Measurements from ENCODE around the gene GRAP2.

GRAP2 gene

GRCh38 chr22:39997421-39997820 lies 96.5 kb downstream of the GRAP2 start:
- no peak for DNase-seq

DNA sequence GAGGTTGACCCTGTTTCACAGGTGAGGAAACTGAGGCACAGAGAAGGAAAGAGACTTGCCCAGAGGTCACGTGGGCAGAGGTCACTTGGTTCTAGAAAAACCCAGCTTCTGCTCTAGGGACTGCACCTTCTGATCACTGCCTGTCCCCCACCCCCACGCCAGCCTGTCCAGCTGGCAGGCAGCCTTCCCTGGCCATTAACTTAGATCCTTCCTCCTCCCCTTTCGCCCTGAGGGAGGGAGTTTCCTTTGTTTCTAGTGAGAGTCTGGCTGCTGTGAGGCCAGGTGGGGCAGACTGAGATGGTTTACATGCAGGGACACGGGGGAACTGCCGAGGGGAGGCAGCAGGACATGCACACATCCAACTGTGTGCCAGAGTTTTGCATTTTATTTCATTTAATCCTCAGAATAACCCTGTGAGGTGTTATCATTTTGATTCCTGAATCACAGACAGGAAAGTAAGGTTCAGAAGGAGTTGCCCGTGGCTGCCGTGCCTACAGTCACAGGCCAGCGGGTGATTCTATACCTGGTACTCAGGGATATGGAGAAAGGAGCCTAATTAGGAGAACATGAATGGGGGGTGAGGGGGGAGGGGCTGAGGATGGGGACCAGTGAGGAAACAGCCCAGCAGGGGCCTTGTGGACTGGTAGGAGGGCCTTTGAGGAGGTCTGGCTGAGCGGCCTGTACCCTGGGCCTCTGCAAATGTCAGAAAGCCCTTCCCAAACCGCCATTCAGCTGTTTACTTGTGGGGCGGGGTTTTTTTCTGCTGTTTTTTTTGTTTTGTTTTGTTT lies 97.2 kb downstream of the GRAP2 start:
- peak; percentile 84 for DNase-seq

DNA sequence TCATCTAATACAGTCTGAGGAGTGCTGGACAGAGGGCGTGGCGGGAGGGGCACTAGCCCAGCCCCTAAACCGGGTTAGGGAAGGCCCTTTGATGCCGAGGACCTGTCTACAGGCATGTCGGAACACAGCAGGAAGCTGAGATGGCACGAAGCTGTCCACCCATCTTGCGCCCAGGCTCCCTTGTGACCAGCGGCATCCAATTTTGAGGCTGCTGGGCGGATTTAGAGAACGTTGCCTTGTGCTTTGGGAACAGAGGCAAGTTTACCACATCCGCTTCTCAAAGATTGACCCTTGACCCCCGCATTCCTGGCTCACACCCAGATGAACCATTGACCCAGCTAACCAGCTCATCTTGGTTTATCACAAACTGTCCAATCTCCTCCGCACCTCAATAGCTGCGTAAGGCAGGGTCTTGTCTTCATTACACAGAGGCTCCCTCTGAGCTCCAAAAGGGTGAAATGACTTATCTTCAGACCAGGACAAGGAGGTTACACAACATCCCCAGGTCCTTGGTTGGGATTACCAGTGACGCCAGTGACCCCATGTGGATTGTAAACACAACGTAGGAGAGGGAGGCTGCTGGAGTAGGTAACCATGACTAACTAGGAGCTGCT lies 98.4 kb downstream of the GRAP2 start:
- no peak for DNase-seq

DNA sequence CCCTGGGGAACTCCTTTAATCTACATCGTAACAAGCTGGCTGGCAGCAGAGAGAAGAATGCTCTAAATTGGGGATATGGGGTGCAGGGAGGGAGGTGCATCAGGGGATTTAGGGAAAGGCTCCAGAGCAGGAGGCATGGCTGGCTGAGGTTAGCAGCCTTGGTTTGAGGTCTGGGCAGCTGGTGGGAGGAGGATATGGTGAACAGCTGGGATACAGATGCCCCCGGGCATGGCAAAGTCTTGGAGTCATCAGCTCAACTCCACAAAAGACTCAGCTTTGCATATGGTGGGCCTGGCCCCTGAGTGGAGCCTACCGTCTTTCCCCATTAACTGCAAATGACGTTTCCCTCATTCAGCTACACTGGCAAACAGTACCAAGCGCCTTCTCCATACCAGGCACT lies 99.3 kb downstream of the GRAP2 start:
- DNase-seq, result no peak

DNA sequence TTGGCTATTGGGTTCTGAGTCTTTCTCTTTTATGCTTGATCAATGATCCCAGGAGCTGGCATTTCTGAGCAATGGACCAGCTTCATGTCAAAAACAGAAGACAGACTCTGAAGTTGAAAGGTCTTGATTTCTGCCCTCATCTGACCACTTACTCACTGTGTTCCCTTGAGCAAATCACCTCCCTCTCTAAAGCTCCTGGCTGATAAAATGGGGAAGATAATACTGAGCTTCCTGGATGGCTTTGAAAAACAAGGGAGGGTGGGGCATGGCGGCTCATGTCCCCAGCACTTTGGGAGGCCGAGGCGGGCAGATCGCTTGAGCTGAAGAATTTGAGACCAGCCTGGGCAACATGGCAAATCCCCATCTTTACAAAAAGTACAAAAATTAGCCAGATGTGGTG lies 100.2 kb downstream of the GRAP2 start:
- DNase-seq, result no peak

DNA sequence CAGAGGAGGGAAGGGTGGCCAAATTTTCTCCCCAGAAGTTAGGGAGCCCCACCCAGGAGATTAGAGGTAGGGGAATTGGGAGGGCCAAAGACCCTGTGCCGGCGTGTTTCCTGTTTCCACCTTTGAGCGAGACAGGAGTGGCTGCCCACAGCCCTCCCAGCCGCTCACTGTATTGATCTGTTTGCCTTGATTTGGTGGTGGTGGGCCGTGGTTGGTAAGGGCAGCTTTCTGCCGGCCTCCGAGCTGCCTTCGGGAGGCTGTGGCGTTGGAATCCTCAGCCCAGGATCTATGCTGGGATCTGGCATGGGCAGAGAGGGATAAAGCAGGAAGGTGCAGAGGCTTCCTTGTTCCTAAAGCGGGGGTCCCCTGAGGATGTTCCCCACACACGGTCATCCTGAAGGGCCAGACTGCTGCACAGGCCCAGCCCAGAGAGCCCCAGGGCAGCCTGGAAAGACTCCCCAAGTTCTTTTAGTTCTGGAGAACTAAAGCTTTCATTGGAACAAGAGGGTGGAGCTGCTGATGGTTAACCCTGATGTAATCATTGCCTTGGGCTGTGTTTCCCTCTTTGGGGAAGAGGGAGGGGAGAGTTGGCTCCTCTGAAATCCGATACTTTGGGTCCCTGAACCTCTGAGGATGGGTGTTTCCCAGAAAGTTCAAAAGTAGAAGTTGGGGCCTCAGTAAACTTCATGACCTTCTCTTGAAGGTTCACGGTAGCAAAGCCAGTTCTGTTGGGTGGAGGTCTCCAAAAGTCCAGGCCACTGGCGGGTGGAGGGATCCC lies 101.1 kb downstream of the GRAP2 start:
- DNase-seq, result no peak

DNA sequence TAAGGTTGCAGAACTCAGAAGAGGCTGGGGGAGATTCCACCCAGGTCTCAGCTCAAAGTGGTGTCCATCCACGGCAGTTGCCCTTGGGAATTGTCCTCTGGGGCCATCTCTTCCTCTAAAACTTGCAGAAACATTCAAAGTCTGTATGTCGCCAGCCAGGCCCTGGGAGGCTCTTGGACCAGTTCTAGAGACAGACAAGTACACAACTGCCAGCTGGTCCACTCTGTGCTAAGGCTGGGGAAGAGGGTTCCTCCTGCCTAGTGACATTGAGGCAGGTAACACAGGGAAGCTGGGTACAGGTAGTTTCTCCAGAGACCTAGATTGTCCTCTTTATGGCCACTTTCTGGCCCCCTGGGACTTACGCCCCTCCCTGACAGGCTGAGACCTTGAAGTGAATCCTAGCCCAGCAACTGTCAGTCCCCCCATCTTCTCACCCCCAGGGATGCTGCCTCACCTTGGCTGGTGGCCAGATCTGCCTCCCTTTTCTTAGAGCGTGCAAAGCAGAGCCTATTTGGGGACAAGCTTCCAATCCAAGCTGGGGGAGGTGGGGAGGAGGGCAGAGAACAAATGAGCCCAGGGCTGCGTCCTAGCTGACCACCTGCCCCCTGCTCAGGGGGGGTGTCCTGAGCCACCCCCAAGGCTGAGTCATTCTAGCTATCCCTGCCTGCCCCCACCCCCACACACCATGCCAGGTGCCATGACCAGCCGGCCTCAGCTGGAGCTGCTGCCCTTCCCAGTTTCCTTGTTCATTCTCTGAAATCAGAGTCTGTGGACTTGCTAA lies 102.2 kb downstream of the GRAP2 start:
- no peak for DNase-seq

- DNase-seq, result no peak
These were observed 104.0 kb downstream of the GRAP2 start for GRCh38 chr22:40004836-40005235.

GRCh38 chr22:40006641-40007040 lies 105.8 kb downstream of the GRAP2 start:
- DNase-seq, result no peak

DNA sequence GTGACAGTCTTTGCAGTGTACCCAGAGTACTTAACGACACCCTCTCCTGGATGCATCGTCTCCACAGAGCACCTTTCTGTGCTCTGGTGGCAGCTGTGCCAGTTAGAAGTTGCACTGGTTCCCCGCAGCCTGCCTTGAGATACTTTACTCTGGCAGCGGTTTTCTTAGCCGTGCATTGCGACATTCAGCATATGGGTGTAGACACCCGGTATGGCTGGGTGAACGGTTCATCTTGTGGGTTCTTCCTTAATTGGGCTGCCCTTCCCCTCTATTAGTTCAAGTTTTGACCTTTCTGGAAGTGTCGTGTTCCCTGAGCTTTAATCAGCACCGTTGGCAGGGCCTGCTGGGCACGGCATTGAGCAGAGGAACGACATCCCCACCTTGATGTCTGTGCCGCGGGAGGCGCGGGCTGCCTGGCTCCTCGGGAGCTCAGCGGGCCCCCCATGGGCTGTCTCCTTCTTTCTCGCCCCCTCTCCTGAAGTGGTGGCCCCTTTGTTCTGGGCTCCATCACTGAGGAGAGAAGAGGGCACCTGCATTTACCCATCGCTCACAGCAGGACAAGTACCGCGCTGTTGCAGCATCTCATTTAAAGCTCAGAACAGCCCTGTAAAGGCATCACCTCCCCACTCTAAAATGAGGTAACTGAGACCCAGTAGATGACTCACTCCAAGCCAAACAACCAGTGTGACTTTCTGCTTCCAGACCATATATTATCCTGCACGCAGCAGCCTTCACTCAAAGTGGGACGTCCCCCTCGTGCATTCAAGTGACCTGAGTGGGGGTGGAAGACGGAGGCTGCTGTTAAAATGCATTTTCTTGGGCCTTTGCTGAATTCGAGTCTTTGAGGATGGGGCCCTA lies 107.2 kb downstream of the GRAP2 start:
- no peak for DNase-seq

DNA sequence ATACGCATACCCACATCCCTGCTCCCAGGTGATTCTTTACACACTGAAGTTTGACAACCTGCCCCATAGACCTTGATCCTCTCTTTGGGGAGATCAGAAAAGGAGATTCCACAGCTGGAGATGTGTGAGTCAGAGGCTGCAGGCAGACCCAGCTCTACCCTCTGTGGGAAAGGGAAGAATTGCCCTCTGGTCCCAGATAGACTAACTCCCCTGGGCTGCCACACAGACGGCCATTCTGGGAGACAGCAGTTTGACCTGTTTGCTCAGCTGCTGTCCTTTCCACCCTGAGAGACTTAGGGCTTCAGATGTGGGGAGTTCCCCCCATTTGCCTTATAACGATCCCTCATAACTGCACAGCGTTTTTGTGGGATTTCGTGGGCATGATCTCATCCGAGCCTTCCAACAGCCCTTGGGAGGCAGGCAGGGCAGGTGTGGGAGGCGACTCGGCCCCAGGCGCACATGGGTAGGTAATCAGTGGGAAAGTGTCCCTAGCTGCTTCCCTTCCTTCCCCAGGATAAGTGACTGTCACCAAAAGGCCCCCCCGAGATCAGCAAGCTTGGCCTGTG lies 107.9 kb downstream of the GRAP2 start:
- DNase-seq, result no peak

DNA sequence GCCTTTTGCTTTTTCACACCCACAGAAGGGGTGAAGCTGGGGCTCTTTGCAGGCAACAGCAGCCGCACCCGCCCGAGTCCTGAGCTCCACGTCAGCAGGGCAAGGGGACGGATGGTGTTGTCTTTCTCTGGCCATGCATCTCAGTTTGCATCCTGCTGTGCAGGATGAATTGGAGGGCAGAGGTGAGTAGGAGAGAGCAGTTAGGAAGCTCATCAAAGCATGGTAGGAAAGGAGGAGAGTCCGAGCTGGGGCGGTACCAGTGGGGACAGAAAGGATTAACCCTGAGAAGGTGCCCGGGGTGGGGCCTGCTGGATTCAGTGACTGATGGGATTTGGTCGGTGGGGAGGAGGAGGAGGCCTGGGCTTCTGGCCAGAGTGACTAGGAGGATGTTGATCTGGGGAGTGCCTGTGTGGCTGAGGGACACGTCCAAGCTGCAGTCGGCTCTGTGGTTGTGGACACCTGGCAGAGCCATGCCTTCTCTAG lies 108.4 kb downstream of the GRAP2 start:
- no peak for DNase-seq

DNA sequence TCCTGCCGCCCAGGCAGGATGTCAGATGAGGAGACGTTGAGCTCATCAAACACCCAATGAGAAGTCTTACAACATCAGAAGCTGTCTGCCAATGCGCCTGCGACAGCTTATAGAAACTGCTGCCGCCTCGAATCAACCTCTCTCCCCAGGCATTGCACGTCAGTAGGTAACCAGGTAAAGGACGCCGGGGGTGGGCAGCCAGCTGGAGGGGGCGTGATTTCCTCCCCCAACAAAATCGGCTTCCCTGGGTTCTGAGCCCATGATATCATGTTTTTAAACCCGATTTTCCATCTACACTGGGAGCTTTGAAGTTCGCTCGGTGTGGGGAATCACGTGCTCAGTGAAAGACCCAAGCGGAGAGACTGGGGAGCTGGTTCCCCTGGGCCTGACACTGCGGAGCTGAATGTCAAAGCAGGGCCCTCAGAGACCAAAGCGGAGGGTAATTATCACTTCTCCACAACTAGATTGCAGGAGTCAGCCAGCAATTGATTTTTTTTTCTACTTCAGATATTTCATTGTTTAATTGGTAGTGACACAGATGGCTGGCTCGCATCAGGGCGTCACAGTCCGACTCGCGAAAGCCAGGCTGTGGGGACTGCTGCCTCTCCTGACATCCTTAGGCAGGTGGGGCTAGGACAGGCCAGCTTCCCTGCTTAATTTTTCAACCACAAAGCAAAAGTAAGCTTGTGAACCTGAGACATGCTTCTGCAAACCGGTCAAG lies 109.2 kb downstream of the GRAP2 start:
- DNase-seq, result peak; percentile 77

GRCh38 chr22:40010746-40011145 lies 109.9 kb downstream of the GRAP2 start:
- DNase-seq, result no peak

DNA sequence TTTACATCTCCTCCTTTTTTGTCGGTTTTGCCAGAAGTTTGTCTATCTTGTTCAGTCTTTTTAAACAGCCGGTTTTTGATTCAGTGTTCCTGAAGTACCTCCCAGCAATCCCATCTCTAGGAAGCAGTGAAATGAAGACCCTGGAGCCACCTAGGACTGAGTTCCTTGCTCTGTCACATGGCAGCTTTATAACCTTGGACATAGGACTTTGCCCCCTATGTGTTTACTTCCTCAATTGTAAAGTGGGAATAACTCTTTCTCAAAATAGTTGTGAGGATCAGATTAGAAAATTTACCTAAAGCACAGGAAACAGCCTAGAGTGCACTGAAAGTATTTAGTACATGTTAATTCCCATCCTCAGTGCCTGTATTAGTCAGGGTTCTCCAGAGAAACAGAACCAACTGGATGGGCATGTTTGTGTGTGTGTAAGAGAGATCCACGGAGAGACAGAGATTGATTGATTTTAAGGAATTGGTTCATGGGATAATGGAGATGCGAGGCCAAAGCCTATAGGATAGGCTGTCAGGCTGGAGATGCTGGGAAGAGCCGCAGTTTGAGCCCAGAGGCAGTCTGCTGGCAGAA lies 113.9 kb downstream of the GRAP2 start:
- DNase-seq, result no peak

GRCh38 chr22:40015358-40015976 lies 114.6 kb downstream of the GRAP2 start:
- no peak for DNase-seq

- no peak for DNase-seq
These were observed 117.2 kb downstream of the GRAP2 start for GRCh38 chr22:40018051-40018450.

GRCh38 chr22:40019100-40019499 lies 118.2 kb downstream of the GRAP2 start:
- no peak for DNase-seq

DNA sequence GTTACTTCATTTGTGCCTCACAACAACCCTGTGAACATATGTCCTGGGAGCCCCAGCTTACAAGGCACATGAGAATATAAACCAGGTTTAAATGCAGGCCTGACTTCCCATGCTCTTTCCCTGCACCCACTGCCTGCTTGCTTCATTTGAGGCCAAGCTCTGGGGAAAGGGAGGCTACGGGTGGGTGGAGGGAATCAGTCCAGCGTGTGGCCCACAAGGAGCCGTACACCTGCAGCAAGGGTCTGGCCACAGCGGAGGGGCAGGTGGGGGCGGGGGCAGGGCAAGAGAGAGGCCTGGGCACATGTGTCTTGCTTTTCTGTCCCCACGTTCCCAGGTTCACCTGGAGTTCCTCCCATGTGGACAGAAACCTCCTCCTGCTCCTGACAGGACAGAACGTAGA lies 120.1 kb downstream of the GRAP2 start:
- DNase-seq, result no peak

GRCh38 chr22:40021401-40022000 lies 120.6 kb downstream of the GRAP2 start:
- no peak for DNase-seq

Measured in NCI-H1105 treated with DMSO at 0.1 percent for 48 hours (cell line).